HS-5 (cell line): ENCODE results near the gene THBS2.
A peak's percentile ranks its signal among the peaks of the same experiment; 100 is the strongest.
"Not testable (repeated sequence)": the region's sequence is repeated elsewhere in the genome, so short reads cannot be mapped to it uniquely, and the experiment has no call there.

Experiments
- DNase-seq: peaks from one replicate; pipeline ENCODE4 v3.0.0-alpha.2; 2012; ENCODE audit warnings: low read depth

Gene THBS2

GRCh38 chr6:169271877-169272216 is 18.2 kb upstream of the THBS2 start:
- DNase-seq = no peak

GRCh38 chr6:169271158-169271876 is 17.7 kb upstream of the THBS2 start:
- no peak for DNase-seq

GRCh38 chr6:169270077-169270380 is 16.4 kb upstream of the THBS2 start:
- not testable (repeated sequence) for DNase-seq

GRCh38 chr6:169269180-169270076 is 15.8 kb upstream of the THBS2 start:
- DNase-seq = no peak

- DNase-seq = no peak
Observed at GRCh38 chr6:169268276-169268675, 14.6 kb upstream of the THBS2 start.

- DNase-seq = no peak
Observed at GRCh38 chr6:169266746-169267591, 13.3 kb upstream of the THBS2 start.

- DNase-seq = no peak
Observed at GRCh38 chr6:169266261-169266660, 12.6 kb upstream of the THBS2 start.

- no peak for DNase-seq
Observed at GRCh38 chr6:169265486-169266131, 12.0 kb upstream of the THBS2 start.

GRCh38 chr6:169263836-169264608 is 10.4 kb upstream of the THBS2 start:
- DNase-seq = no peak

- no peak for DNase-seq
Observed at GRCh38 chr6:169263374-169263773, 9.7 kb upstream of the THBS2 start.

GRCh38 chr6:169262602-169263001 is 9.0 kb upstream of the THBS2 start:
- DNase-seq = not testable (repeated sequence)

- DNase-seq = no peak
Observed at GRCh38 chr6:169256518-169256917, 2.9 kb upstream of the THBS2 start.

GRCh38 chr6:169256061-169256460 is 2.4 kb upstream of the THBS2 start:
- no peak for DNase-seq

GRCh38 chr6:169255643-169256042 is 2.0 kb upstream of the THBS2 start:
- DNase-seq = no peak

GRCh38 chr6:169254456-169255316 is 1.0 kb upstream of the THBS2 start:
- DNase-seq = no peak

GRCh38 chr6:169252505-169253189 is 999 bp downstream of the THBS2 start:
- no peak for DNase-seq

GRCh38 chr6:169251822-169252504 is 1.7 kb downstream of the THBS2 start:
- no peak for DNase-seq

GRCh38 chr6:169251371-169251802 is 2.3 kb downstream of the THBS2 start:
- DNase-seq = no peak

GRCh38 chr6:169250660-169251059 is 3.0 kb downstream of the THBS2 start:
- DNase-seq = peak; percentile 64
